GM18507 (cell line): ENCODE results near the gene TMPRSS4.
"Not testable (repeated sequence)": the region's sequence is repeated elsewhere in the genome, so short reads cannot be mapped to it uniquely, and the experiment has no call there.

Experiments
- DNase-seq: peaks from one replicate; pipeline ENCODE4 v3.0.0; 2011; ENCODE audit warnings: low read depth; ENCODE audit not compliant: insufficient read length; ENCODE audit errors: extremely low spot score
- FAIRE-seq: peaks from 2 replicates; lab custom pipeline; 2011; peaks lifted over from hg19 to GRCh38; lab: Jason Lieb, UNC

TMPRSS4 gene

DNA sequence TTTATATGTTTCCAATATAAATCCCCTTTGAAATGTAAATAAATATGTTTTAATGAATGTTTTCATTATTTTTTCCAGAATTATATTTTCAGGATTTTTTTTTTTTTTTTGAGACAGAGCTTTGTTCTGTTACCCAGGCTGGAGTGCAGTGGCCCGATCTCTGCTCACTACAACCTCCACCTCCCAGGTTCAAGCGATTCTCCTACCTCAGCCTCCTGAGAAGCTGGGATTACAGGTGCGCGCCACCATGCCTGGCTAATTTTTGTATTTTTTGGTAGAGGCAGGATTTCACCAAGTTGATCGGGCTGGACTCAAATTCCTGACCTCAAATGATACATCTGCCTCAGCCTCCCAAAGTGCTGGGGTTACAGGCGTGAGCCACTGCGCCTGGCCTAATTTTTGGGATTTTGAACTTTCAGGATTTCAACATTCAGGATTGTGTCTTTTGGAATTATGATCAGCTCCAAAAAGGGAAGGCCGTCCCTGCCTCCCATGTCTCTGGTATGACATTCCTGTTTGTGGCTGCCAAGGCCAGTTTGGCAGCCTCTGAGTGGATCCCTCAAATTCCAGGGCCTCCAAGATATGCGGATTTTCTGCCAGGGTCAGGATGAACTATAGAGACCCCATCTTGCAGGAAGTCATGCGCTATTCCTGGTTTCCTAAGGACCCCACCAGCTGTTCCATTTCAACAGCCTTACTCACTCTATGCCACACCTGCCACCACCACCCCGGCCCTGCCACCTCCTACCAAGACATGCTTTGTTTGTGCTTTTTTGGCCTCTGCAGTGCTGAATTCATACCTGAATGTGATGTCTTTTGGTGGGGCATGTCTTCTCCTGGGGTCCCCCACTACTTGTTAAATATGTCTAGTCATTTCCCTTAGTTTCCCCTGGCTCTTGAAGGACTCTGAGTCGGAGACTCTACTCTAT lies 21.9 kb upstream of the TMPRSS4 start:
- DNase-seq (no peak), FAIRE-seq (no peak)

DNA sequence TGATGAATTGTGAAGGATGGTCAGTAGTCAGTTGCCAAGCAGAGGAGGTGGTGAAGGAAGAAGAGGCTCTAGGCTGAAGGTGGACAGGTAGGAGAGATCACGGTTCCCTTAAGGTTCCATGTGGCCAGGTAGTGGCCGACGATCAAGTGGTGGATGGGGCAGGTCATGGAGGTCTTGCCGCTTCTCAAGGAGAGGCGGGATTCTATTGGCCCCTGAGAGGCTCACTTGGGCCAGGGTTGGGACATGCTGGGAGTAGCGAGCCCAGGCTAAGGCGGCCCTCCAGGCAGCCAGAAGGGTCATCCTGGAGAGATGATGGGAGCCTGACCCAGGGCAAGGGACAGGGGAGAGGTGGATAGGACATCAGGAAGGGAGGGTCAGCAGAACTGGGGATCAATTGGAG lies 20.9 kb upstream of the TMPRSS4 start:
- FAIRE-seq (no peak), DNase-seq (no peak)

DNA sequence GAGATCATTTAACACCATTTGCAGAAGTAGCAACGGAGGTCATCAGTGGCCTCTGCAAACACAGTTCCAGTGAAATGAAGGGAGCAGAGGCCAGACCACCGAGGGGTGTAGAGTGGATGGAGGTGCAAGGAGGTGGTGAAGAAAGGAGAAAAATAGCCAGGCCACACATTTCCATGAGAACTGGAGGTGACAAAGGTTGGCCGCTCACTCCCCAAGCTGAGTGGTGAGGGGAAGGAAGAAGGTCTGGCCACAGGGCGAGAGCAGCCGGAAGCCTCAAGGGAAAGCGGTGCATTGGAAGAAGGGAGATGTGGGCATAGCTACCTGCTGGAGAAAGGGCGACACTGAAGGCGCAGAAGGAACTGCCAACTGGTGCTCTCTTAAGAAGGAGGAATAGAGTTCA lies 20.1 kb upstream of the TMPRSS4 start:
- DNase-seq (no peak), FAIRE-seq (no peak)

DNA sequence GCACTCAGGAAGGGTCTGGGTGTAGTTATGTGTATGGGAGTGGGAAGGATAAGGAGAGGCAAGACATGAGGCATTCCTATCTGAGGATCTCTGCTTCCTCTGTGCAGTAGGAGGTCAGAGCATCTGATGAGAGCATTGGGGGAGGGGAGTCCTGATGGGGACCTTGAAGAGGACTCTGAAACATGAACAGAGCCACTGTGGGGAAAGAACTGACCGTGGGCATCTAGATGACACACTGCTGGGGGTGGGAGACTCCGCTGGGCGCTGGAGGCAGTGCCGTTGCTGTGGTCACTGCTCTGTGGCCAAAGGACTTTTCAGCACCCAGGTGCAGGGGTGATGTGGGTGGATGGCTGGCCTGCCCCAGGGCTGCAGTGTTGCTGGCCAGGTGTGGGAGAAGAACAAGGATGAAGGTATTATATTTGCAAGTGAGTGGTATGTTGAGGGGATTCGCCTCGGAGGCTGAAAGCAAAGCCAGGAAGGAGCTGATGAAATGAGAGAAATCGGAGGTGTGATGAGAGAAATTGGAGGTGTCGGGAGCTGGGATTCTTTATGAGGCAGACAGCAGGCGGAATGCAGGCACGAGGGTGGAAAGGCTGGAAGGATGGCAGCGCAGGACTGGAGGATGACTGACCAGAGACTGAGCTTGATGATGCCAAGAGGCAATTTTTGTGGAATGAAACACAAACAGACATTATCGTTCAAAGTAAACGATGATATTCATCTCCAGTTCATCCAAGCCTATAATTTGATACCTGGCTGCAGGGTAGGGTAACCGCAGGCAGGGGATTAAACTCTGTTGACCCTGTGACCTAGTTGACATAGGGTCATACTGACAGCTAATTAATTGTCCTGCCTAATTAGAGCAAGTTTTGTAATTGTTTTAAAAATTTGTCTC lies 19.4 kb upstream of the TMPRSS4 start:
- no peak for FAIRE-seq
- no peak for DNase-seq

DNA sequence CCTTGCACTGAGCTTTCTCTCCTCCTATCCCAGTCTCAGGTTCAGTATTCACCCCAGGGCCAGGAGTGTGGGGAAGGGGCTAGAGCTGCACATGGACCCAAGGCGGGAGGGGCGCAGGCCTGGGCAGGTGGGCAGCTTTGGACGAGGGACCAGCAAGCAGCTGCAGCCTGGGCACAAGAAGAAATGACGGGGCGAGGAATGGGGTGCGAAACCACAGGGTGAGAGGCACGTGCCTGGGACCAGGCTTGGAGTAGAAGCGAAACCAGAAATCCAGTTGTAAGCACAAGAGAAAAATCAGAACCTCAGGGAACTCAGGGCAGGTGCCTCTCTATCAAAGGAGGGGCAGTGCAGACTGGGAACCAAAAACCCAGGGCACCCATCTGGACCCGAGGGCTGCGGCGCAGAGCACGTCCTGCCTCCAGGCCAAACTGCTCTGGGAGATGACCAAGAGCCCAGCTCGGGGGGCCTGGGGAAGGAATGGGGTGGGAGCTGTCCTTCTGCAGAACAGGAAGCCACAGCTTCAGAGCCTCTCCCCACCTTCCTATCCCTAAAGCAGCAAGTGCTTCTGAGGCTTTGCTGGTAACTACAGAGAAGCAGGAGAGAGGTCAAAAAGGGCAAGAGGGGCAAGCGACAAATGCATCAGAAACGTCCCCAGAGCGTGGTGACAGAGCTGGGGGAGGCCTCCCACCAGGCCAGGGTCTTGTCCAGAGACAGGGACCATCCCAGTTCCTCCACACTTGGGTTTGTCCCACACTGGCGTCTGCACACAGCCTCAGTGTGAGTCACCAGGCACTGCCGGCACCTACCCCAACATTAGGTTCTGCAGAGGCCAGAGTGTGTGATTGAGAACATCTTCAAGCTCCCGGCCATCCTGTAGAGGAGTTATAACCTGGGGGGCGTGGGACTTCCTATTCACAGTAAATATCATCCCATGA lies 18.3 kb upstream of the TMPRSS4 start:
- FAIRE-seq (no peak), DNase-seq (no peak)

DNA sequence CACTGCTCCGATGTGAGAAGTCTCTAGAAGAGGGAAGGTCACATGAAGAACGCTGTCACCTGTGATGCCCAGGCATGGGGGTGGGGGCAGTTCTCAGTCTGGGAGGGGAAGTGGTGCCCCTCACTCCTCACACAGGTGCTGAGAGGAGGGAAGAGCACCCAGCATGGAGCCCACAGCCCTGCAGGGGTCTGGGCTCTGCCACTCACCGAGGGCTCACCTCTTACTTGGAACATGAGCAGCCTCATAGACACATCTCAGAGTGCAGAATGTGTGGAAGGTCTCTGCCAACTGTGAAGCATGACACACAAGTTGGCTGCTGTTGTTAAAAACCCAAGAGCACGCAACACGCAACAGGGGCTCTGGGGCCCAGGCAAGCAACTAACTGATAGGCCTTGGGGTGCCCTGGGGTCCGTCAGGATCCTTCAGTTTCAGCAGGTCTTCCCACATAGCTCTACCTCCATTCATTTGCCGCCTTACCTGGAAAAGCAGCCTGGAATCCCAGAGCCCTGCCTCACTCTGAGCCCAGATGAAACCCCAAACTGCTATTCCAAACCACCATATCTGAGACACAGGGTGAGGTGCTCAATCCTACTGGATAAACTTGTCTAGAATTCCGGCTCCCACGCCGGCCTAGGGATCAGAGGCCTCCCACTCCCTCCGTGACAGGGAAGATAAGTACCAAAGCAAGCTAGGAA lies 17.5 kb upstream of the TMPRSS4 start:
- FAIRE-seq: no peak
- DNase-seq: no peak

DNA sequence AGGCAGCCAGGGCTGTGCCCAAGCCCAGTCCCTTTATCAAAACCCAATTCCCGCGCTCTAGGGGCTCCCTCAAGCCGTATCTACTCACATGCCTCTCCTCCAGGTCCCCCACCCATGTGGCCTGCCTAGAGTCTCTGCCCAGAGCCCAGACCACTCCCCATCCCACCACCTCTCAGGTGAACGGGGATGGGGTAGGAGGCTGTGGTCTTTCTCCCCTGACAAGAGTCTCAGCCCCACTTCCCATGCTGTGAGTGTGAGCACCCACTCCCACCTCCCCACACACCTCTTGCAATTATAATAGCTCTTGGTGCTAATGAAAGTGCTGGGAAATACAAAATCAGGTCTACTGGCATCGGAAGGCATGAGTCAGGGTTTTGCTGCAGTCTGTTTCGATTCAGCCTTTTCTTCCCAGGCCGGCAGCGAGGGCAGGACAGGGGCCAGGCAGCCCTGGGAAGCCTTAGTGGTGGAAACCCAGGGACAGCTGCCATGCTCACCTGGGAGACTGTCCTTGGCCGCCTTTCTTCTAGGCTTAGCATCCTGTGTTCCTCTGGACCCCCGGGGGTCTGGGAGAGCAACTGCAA lies 16.7 kb upstream of the TMPRSS4 start:
- FAIRE-seq (no peak), DNase-seq (no peak)

DNA sequence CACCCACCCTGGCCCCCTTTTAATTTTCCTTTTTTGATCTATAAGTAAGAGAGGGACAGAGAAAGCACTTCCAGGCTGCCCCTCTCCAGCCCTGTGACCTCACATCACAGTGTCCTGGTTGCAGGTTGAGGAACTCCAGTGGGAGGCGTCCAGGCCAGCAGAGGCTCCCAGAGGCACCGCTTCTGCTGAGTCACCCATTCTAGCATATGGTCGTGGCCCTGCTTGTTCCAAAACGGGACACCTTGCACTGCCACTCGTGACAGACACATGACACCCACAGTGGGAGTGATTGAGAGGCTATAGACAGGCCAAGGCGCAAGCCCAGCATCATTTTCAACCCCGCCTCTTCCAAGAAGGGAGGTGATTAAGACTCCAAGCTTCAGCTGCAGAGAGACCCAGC lies 16.0 kb upstream of the TMPRSS4 start:
- DNase-seq (no peak), FAIRE-seq (no peak)

DNA sequence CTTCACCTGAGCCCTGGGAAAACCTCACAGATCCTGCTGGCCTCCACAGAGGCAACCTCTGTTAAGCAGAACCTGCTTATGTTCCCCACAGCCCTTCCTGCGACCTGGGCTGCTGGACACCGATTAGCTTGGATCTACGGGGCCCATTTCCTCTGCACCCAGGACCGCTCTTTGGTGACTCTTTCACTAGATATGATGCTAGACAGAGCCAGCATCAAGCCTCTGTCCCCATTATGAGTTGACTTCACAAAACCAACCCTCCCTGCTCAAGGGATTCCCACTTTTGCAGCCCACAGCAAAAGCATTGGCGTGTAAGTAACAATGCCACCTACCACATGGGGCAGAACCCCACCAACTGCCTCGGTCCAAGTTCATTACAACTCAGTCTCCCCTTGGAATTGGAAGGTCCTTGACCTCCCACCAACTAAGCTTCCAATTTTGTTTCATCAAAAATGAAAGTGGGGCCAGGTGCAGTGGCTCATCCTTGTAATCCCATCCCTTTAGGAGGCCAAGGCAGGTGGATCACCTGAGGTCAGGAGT lies 15.2 kb upstream of the TMPRSS4 start:
- FAIRE-seq (no peak), DNase-seq (no peak)

DNA sequence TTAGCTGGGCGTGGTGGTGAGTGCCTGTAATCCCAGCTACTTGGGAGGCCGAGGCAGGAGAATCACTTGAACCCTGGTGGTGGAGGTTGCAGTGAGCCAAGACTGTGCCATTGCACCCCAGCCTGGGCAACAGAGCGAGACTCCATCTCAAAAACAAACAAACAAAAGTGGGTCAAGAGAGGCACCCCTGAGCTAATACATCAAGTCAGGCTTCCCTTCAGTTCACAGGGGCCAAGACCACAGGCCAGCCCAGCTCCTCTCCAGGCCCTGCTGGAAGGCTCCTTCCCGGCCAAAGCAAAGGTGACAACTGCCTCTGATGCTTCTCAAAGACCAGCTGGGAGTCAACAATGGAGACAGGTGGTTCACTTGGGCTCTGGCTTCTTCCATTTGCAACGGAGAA lies 14.7 kb upstream of the TMPRSS4 start:
- FAIRE-seq, DNase-seq: not testable (repeated sequence)

DNA sequence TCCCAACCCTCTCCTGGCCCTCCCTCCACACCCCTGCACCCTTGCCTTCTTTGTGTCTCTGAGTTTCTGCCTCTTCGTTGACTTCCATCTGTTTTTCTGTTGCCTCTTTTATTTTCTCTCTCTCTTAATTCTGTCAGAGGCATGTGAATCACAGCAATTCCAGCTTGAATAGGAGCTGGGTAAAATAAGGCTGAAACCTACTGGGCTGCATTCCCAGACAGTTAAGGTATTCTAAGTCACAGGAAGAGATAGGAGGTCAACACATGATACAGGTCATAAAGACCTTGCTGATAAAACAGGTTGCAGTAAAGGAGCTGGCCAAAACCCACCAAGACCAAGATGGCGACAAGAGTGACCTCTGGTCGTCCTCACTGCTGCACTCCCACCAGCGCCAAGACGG lies 14.2 kb upstream of the TMPRSS4 start:
- FAIRE-seq: not testable (repeated sequence)

DNA sequence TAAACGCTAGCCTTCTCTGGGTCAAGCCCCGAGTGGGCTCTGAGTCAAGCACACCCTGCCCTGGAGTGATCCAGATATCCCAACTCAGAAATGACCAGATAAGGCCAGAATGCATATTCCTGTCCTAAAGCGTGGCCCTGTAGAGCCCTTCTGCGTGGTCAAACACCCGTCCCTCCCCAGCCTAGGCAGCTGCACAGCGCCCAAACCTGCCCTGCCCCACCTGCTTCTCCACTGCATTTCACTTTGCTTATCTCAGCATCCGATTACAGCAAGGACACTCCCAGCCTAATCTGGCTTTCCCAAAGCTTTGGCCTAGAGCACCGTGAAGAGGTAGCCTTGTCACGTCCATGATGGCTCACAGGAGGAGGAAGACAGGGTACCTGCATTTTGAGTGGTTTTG lies 11.9 kb upstream of the TMPRSS4 start:
- FAIRE-seq (no peak), DNase-seq (no peak)

More for the DNA sequence above, 14.2 kb upstream of the TMPRSS4 start:
- DNase-seq: not testable (repeated sequence)

DNA sequence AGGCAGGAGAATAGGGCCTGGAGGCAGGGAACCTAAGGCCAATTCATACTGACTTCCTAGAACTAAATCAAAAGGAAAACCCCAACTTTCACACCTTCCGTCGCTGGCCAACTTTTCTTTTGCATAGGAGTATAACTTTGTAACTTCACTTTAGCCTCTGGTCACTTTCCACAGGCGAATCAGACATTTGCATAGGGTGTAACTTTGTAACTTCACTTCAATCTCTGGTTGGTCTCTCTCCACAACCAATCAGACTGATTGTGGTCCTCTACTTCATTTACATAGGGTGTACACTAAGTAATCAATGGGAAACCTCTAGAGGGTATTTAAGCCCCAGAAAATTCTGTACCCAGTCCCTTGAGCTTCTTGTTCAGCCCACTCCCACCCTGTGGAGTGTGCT lies 11.5 kb upstream of the TMPRSS4 start:
- FAIRE-seq (no peak), DNase-seq (no peak)

DNA sequence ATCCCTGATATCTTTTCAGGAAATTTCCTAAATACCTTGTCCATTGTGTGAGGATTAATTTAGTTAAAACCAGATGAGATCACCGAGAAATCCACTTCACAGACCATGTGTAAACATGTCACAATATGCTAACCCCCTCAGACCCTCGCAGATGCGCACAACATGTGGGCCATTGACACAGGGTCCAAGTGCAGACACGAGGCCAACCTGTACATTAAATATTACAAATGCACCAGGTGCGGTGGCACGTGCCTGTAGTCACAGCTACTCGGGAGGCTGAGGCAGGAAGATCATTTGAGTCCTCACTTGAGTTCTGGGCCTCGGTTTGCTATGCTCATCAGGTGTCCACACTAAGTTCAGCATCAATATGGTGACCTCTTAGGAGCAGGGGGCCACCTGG lies 9.9 kb upstream of the TMPRSS4 start:
- DNase-seq (no peak), FAIRE-seq (no peak)

DNA sequence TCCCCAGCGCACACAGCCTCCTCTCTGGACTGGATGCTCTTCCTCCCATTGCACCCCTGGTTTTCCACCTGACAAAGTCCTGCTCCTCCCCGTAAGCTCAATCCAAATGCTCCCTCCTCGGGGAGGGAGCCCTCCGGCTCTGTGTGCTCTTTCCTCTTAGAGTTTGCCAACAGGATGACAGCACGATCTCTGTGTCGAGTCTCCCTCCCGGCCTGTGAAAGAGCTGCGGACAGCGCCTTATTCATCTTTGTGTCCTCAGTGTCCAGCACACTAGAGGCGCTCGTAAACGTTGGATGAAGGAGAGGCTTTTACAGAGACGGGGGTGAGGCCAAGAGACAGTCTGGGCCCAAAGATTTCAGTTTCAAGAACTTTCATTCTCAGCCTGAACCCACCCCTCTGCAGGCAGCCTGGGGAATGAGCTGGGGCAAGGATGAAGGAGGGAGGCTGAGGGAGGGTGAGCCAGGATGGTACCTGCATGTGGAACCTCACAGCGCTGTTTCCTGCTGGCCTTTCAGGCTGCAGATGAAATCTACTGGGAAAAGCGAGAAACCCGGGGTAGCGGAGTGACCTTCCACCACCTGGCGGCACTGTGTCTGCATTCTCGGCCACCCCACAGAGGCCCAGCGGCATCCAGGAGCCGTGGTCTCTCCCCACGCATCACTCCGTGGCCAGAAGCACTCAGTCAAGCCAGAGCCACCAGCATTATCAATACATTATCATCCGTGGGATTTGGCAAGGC lies 8.5 kb upstream of the TMPRSS4 start:
- FAIRE-seq: no peak

DNA sequence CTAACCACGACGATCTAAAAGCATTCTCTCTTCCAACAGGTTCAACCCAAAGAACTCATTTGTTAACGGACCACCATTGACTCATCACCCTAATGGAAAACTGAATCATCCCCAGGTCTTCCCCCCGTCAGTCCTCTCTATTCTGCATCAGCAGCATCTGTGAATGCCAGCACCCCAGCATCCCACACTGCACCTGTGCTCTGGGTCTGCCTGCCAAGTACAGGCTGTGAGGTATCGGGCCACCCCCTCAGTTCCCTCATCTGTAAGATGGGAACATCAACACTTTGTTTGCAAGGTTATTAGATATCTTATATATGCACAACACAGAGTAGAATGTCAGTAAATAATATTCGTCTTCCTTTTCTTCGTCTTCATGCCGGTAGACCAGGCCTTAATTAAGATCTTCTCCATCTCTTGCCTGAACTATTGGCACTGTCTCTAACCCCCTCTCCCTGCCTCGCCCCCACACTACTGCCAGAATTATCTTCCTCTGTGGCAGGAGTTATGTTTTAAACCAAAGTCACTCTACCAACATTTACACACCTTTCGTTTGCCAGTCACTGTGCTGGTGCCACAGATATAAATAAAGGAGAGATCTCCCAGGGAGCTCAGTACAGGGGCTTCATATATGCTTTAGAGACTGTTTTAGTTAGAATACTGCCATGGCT lies 7.8 kb upstream of the TMPRSS4 start:
- FAIRE-seq (no peak), DNase-seq (no peak)

More for the DNA sequence above, 8.5 kb upstream of the TMPRSS4 start:
- DNase-seq: no peak

DNA sequence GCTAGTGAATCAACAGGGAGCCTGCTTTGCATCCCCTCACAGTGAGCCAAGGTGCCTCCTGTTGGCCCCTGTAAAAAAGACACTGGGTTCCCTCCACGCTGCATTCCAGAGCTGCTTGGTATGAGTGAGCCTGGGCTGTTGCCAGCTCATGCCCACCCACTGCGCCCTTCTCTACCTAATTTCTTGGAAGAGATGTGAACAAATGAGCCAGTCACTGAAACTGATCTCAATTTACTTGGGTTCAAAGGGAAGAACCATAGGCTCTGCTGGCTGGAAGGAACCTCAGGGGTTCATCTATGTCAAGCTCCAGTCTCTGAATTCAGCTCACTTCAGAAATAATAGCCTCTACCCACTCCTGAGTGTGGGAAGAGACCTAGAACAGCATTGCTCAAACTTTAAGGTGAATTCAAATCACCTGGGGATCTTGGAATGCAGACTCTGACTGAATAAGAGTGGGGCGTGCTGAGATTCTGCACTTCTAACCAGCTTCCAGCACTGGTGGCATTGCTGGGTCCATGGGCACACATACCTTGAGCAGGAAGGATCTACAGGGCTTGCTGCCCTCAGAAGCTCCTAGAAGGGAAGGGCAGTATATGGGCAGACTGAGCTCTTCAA lies 5.4 kb upstream of the TMPRSS4 start:
- DNase-seq (no peak), FAIRE-seq (no peak)
